ENCODE measurements around the gene FOXL2.

The FOXL2 gene

DNA sequence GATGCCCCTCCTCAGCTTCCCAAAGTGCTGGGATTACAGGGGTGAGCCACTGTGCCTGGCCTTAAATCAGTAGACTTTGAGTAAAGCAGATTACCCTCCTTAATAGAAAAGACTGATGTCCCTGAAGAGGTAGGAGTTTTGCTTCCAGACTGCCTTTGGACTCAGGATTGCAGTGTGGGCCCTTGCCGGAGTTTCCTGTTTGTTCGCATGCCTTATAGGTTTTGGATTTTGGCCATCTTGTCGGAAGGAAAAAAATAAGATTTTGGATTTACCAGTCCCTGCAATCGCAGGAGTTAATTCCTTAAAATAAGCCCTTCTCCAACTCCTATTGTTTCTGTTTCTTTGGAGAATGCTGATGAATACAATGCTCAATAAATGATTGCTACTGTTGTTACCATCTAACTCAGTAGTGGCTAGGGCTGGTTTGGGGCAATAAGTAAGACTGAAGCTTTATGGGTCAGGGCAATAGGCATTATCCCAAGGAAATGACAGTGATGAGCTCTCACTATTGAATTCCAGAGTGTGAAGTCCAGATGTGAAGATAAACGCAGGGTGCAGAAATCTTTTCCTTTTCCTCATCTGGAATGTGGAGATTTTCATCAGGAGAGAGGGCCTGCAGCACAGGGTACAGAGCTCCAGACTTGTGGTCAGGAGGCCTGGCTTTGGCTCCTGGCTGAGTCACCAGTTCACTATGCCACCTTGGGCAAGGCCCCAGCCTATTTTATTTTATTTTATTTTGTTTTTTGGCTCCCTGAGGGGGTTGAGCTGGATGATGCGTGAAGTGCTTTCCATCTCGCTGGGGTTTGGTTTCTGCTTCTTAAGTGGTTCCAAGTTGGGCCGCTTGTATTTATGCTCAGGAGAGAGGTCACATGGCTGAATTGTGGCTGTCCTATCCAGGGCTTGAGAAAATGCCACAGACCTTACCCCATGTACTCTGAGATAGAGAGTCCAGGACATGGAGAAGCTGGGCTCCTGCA, 25.3 kb downstream of the FOXL2 start:
- Histone ChIP-seq H3K4me1 (ENCODE audit: low read length) (peaks cover 2% of the 10 kb centered on the region; the same call in 1 of the 2 replicates), H3K79me2 (ENCODE audit: low read length) (no peaks in the 10 kb centered on the region), H3K4me2 (ENCODE audit: low read length) (no peak overlapping the region), H3K9ac (ENCODE audit: low read length) (no peak overlapping the region), H3K4me3 (ENCODE audit: low read length) (no peak overlapping the region), H3K27ac (ENCODE audit: low read length) (no peak overlapping the region), H4K20me1 (ENCODE audit: insufficient read depth, low read length) (no peaks in the 10 kb centered on the region), H3K9me3 (ENCODE audit: insufficient read depth, low read length) (no peaks in the 10 kb centered on the region), H3K27me3 (ENCODE audit: low read depth, low read length) (peaks cover 5% of the 10 kb centered on the region; the same call in 1 of the 2 replicates), H3K36me3 (replicated peaks; ENCODE audit: low read depth, low read length) (no peaks in the 10 kb centered on the region), H2AFZ (ENCODE audit: low read depth, low read length) (no peak overlapping the region)
- TF ChIP-seq EZH2phosphoT487 (IDR thresholded peaks at IDR 0.05; ENCODE audit: low read depth): no peak
- TF ChIP-seq, protein P1, sequence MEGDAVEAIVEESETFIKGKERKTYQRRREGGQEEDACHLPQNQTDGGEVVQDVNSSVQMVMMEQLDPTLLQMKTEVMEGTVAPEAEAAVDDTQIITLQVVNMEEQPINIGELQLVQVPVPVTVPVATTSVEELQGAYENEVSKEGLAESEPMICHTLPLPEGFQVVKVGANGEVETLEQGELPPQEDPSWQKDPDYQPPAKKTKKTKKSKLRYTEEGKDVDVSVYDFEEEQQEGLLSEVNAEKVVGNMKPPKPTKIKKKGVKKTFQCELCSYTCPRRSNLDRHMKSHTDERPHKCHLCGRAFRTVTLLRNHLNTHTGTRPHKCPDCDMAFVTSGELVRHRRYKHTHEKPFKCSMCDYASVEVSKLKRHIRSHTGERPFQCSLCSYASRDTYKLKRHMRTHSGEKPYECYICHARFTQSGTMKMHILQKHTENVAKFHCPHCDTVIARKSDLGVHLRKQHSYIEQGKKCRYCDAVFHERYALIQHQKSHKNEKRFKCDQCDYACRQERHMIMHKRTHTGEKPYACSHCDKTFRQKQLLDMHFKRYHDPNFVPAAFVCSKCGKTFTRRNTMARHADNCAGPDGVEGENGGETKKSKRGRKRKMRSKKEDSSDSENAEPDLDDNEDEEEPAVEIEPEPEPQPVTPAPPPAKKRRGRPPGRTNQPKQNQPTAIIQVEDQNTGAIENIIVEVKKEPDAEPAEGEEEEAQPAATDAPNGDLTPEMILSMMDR (IDR thresholded peaks at IDR 0.05; ENCODE audit: low read depth, low read length): no peak

- Histone ChIP-seq H3K4me2 (ENCODE audit: low read length) (no peak overlapping the region), H3K9ac (ENCODE audit: low read length) (no peak overlapping the region), H3K27me3 (ENCODE audit: low read depth, low read length) (peaks cover 4% of the 10 kb centered on the region; the same call in 1 of the 2 replicates), H3K4me1 (ENCODE audit: low read length) (peaks cover 8% of the 10 kb centered on the region; the same call in 1 of the 2 replicates), H3K4me3 (ENCODE audit: low read length) (no peak overlapping the region), H3K27ac (ENCODE audit: low read length) (no peak overlapping the region), H3K36me3 (replicated peaks; ENCODE audit: low read depth, low read length) (no peaks in the 10 kb centered on the region), H4K20me1 (ENCODE audit: insufficient read depth, low read length) (no peaks in the 10 kb centered on the region), H2AFZ (ENCODE audit: low read depth, low read length) (no peak overlapping the region), H3K9me3 (ENCODE audit: insufficient read depth, low read length) (no peaks in the 10 kb centered on the region), H3K79me2 (ENCODE audit: low read length) (no peaks in the 10 kb centered on the region)
- no peak for TF ChIP-seq EZH2phosphoT487 (IDR thresholded peaks at IDR 0.05; ENCODE audit: low read depth)
- TF ChIP-seq, protein P1 (IDR thresholded peaks at IDR 0.05; ENCODE audit: low read depth, low read length): peak; percentile 30; the same call in 1 of the 2 replicates
Measured at GRCh38 chr3:138919325-138919724, 27.6 kb downstream of the FOXL2 start.

DNA sequence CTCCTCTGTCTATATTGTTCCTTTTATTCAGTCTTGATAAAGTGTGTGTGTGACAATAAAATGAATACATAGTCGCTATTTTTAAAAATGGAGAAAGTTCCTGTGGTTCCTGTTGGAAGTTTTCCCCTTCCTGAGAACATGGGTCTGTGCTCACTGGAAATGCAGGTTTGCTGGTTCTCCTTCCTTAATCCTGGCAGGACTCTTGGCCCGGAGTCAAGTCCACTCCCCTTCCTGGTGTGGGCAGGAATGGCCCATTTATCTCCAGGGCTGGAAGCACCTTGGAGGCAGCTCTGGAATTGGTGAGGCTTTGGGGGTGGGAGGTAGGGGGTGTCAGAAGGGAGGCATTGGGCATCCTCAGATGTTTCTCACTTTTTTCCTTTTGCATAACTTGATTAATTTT, 30.1 kb downstream of the FOXL2 start:
- Histone ChIP-seq H3K79me2 (ENCODE audit: low read length) (no peaks in the 10 kb centered on the region), H3K36me3 (replicated peaks; ENCODE audit: low read depth, low read length) (no peaks in the 10 kb centered on the region), H3K9ac (ENCODE audit: low read length) (no peak overlapping the region), H2AFZ (ENCODE audit: low read depth, low read length) (no peak overlapping the region), H3K27me3 (ENCODE audit: low read depth, low read length) (peaks cover 11% of the 10 kb centered on the region; the same call in 1 of the 2 replicates), H3K4me1 (ENCODE audit: low read length) (peaks cover 6% of the 10 kb centered on the region; the same call in 1 of the 2 replicates), H3K4me3 (ENCODE audit: low read length) (no peak overlapping the region), H4K20me1 (ENCODE audit: insufficient read depth, low read length) (no peaks in the 10 kb centered on the region), H3K27ac (ENCODE audit: low read length) (no peak overlapping the region), H3K9me3 (ENCODE audit: insufficient read depth, low read length) (no peaks in the 10 kb centered on the region), H3K4me2 (ENCODE audit: low read length) (no peak overlapping the region)
- no peak for TF ChIP-seq EZH2phosphoT487 (IDR thresholded peaks at IDR 0.05; ENCODE audit: low read depth)
- TF ChIP-seq, protein P1 (IDR thresholded peaks at IDR 0.05; ENCODE audit: low read depth, low read length): no peak

Measured in OCI-LY3 (cell line).